ENCODE data around the gene RGL1. TPM values are rescaled to one million over a fixed set of nuclear protein-coding genes. Genes with fewer than 3 reads are reported as not detected.
A peak's percentile ranks its signal among the peaks of the same experiment; 100 is the strongest.

RGL1 gene
- total and polyA plus RNA-seq, 9 of the 15 experiments (the other 6 are each of a cell fraction or from before 2014, with no cell fraction given), result under 0.01 to 0.07 (median 0.04) TPM

DNA sequence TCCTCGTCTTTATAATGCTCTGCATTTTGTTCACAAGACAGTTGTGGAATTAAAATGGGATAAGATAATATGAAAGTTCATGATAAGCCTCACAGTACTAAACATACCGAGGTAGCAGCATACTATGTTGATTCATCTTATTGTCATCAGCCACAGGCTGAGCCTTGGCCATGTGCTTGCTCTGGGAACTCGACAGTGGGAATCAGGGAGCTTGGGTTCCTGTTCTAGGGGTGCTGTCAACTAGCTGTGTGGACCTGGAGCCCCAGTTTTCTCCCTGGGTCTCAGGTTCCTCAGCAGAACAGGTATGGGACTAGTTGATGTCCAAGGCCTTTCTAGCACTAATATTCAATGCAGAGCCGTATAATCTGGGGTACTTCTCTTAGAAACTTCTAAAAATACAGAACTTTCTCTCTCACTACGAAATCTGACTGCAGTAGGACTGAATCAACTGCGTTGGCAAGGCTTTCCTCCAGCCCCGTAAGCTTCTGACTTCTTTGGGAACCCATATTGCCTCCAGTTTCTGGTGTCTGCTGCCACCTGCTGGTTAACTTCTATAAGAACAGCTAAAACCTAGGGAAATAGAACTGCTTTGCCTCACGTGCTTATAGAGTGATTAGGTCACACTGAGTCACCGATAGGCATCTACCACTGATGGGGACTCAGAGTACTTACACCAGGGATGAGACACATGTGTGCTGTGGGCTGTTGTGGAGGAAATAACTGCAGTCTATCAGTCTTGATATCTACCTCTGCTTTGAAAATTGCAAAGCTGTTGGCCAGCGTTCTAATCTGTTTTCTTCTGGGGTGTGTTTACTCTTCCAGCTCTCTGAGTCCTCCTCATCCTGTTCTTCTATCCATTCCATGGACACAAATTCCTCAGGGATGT, 110.9 kb downstream of the RGL1 start (continued):
- TF ChIP-seq, protein P1, sequence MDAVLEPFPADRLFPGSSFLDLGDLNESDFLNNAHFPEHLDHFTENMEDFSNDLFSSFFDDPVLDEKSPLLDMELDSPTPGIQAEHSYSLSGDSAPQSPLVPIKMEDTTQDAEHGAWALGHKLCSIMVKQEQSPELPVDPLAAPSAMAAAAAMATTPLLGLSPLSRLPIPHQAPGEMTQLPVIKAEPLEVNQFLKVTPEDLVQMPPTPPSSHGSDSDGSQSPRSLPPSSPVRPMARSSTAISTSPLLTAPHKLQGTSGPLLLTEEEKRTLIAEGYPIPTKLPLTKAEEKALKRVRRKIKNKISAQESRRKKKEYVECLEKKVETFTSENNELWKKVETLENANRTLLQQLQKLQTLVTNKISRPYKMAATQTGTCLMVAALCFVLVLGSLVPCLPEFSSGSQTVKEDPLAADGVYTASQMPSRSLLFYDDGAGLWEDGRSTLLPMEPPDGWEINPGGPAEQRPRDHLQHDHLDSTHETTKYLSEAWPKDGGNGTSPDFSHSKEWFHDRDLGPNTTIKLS (IDR thresholded peaks at IDR 0.05; ENCODE audit: borderline replicate concordance, low read depth), result 0 out of 2 replicates have a peak, but pooled peaks have one; percentile 15
- TF ChIP-seq POLR2A (conservative IDR thresholded peaks at IDR 0.05) (no peak), RNF2 (IDR thresholded peaks at IDR 0.05) (no peak), POLR2G (IDR thresholded peaks at IDR 0.05; ENCODE audit: low read depth, low read length) (no peak), NR1H2 (CRISPR knock-in tag; IDR thresholded peaks at IDR 0.05) (no peak), ZNF121 (CRISPR knock-in tag; conservative IDR thresholded peaks at IDR 0.05) (no peak), CEBPG (CRISPR knock-in tag; IDR thresholded peaks at IDR 0.05) (no peak), CEBPG (tag; conservative IDR thresholded peaks at IDR 0.05 in 1 of 2, IDR thresholded peaks at IDR 0.05 in 1 of 2) (peak in 1 of 2 experiments; percentile 50; a peak in 2 of 4 replicates), ZNF830 (CRISPR knock-in tag; IDR thresholded peaks at IDR 0.05) (no peak), BRD9 (IDR thresholded peaks at IDR 0.05; ENCODE audit: low read depth, partially characterized antibody) (no peak), CTBP1 (IDR thresholded peaks at IDR 0.05; ENCODE audit: borderline replicate concordance) (peak; percentile 85), ZNF586 (CRISPR knock-in tag; conservative IDR thresholded peaks at IDR 0.05) (no peak), CEBPB (tag; IDR thresholded peaks at IDR 0.05) (no peak), ZNF384 (IDR thresholded peaks at IDR 0.05; ENCODE audit: low read depth, low read length) (no peak), ARNT (IDR thresholded peaks at IDR 0.05) (0 out of 4 replicates have a peak, but pooled peaks of 1 of the 2 experiments have one; percentile 59), BCOR (IDR thresholded peaks at IDR 0.05) (0 out of 2 replicates have a peak, but pooled peaks have one; percentile 34)
- TF ChIP-seq, protein P2, sequence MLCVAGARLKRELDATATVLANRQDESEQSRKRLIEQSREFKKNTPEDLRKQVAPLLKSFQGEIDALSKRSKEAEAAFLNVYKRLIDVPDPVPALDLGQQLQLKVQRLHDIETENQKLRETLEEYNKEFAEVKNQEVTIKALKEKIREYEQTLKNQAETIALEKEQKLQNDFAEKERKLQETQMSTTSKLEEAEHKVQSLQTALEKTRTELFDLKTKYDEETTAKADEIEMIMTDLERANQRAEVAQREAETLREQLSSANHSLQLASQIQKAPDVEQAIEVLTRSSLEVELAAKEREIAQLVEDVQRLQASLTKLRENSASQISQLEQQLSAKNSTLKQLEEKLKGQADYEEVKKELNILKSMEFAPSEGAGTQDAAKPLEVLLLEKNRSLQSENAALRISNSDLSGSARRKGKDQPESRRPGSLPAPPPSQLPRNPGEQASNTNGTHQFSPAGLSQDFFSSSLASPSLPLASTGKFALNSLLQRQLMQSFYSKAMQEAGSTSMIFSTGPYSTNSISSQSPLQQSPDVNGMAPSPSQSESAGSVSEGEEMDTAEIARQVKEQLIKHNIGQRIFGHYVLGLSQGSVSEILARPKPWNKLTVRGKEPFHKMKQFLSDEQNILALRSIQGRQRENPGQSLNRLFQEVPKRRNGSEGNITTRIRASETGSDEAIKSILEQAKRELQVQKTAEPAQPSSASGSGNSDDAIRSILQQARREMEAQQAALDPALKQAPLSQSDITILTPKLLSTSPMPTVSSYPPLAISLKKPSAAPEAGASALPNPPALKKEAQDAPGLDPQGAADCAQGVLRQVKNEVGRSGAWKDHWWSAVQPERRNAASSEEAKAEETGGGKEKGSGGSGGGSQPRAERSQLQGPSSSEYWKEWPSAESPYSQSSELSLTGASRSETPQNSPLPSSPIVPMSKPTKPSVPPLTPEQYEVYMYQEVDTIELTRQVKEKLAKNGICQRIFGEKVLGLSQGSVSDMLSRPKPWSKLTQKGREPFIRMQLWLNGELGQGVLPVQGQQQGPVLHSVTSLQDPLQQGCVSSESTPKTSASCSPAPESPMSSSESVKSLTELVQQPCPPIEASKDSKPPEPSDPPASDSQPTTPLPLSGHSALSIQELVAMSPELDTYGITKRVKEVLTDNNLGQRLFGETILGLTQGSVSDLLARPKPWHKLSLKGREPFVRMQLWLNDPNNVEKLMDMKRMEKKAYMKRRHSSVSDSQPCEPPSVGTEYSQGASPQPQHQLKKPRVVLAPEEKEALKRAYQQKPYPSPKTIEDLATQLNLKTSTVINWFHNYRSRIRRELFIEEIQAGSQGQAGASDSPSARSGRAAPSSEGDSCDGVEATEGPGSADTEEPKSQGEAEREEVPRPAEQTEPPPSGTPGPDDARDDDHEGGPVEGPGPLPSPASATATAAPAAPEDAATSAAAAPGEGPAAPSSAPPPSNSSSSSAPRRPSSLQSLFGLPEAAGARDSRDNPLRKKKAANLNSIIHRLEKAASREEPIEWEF (CRISPR knock-in tag; IDR thresholded peaks at IDR 0.05), result no peak

Data from K562 (cell line).